WI38 (cell line): ENCODE measurements around the gene RAPGEF2.
"Not testable (repeated sequence)": the region's sequence is repeated elsewhere in the genome, so short reads cannot be mapped to it uniquely, and the experiment has no call there.

ENCODE experiments used
- H3K4me3 ChIP-seq: 2 replicates; pipeline ENCODE4 v1.5.1; 2011; ENCODE audit warnings: low read depth, mild to moderate bottlenecking, control low read depth, low read length
- TF ChIP-seq, protein P1 (sequence below): IDR thresholded peaks from 2 replicates; pipeline ENCODE4 v1.5.1; 2012; ENCODE audit warnings: low read depth, mild to moderate bottlenecking, control low read depth, low read length

Gene RAPGEF2

GRCh38 chr4:159102622-159103383 is at the start of gene RAPGEF2:
RAPGEF2 (plus strand) TSS chr4:159103079; CDS start chr4:159104163, 1,084 bp downstream.
- TF ChIP-seq, protein P1, sequence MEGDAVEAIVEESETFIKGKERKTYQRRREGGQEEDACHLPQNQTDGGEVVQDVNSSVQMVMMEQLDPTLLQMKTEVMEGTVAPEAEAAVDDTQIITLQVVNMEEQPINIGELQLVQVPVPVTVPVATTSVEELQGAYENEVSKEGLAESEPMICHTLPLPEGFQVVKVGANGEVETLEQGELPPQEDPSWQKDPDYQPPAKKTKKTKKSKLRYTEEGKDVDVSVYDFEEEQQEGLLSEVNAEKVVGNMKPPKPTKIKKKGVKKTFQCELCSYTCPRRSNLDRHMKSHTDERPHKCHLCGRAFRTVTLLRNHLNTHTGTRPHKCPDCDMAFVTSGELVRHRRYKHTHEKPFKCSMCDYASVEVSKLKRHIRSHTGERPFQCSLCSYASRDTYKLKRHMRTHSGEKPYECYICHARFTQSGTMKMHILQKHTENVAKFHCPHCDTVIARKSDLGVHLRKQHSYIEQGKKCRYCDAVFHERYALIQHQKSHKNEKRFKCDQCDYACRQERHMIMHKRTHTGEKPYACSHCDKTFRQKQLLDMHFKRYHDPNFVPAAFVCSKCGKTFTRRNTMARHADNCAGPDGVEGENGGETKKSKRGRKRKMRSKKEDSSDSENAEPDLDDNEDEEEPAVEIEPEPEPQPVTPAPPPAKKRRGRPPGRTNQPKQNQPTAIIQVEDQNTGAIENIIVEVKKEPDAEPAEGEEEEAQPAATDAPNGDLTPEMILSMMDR = no peak
- H3K4me3 ChIP-seq = peak within 1 kb of the TSS; percentile 87

- no peak overlapping the region for H3K4me3 ChIP-seq
- TF ChIP-seq, protein P1 = no peak
Measured at GRCh38 chr4:159055833-159056232, 47.0 kb upstream of the RAPGEF2 start.

GRCh38 chr4:159060161-159060560 is 42.7 kb upstream of the RAPGEF2 start:
- TF ChIP-seq, protein P1 = no peak
- no peak overlapping the region for H3K4me3 ChIP-seq

DNA sequence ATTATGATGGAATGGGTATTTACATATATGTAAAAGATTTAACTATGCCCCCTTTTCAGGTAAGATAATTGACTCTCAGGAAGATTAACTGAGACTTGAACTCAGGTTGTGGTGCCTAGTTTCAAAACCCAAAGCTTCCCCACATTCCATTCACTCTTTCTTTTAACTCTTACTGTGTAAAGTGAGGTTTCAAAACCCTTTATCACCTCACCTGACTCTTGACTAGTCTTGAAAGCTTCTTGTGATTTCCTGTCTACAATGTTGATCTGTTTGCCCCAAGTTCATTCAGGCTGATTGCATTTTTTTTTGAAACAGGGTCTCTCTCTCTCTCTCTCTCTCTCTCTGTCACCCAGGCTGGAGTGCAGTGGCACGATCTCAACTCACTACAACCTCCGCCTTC is 40.5 kb upstream of the RAPGEF2 start:
- TF ChIP-seq, protein P1 = no peak

DNA sequence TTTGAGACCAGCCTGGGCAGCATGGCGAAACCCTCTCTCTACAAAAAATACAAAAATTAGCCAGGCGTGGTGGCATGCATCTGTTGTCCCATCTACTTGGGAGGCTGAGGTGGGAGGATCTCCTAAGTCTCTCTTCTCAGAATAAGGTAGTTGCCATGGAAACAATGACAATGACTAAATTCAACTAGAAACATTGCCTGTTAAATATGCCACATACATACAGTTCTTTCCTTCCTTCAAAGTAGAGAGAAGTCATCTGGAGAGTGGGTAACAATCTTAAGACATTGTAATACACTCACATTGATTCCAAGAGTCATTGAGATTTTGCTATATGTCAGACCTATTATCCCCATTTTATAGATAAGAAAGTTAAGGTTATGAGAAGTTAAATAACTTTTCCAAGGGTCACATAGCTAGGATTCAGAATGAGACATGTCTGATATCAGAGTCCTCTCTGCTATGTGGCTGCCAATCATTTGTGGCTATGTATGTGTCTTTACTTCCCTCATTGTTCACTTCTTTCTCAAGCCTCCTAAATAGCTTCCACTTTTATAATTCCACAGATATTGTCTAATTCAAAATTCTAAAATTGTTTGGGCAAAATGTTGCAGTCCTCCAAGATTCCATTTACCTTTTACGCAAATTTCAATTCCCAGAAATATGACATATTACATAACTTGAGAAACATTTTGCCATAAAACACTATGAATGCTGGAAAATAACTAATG is 37.2 kb upstream of the RAPGEF2 start:
- H3K4me3 ChIP-seq = no peak overlapping the region
- TF ChIP-seq, protein P1 = no peak

More for the DNA sequence above, 40.5 kb upstream of the RAPGEF2 start:
- H3K4me3 ChIP-seq = no peak overlapping the region

DNA sequence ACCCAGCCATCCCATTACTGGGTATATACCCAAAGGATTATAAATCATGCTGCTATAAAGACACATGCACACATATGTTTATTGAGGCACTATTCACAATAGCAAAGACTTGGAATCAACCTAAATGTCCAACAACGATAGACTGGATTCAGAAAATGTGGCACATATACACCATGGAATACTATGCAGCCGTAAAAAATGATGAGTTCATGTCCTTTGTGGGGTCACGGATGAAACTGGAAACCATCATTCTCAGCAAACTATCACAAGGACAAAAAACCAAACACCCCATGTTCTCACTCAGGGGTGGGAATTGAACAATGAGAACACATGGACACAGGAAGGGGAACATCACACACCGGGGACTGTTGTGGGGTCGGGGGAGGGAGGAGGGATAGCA is 34.7 kb upstream of the RAPGEF2 start:
- H3K4me3 ChIP-seq = not testable (repeated sequence)

GRCh38 chr4:159069922-159070321 is 33.0 kb upstream of the RAPGEF2 start:
- no peak overlapping the region for H3K4me3 ChIP-seq
- TF ChIP-seq, protein P1 = no peak
